ENCODE results near the gene PDZD7.

- peak; percentile 9 for TF ChIP-seq CTCF (IDR thresholded peaks at IDR 0.05; ENCODE audit: low read depth, low read length, missing input control)
- no peak for TF ChIP-seq ATF3 (IDR thresholded peaks at IDR 0.05)
- TF ChIP-seq SP1 (IDR thresholded peaks at IDR 0.05) = no peak
- TF ChIP-seq YY1 (IDR thresholded peaks at IDR 0.05) = no peak
Observed at GRCh38 chr10:101066146-101066895, 35.4 kb upstream of the PDZD7 start.
